ENCODE results near the gene ZBTB16. TPM values are rescaled to one million over a fixed set of nuclear protein-coding genes. Genes with fewer than 3 reads are reported as not detected.

The ZBTB16 gene
- total RNA-seq, 1 donor, result under 0.01 TPM

GRCh38 chr11:114295676-114296604 is 236.4 kb downstream of the ZBTB16 start, which contains the start of gene NNMT:
Gene NNMT, plus strand, starts transcription at chr11:114296399. Its CDS starts 158 bp downstream, at chr11:114296557.
- Histone ChIP-seq H3K9me3 (ENCODE audit: low read depth, low read length) (no peaks in the 10 kb centered on the region), H2AFZ (ENCODE audit: low read length) (no peak within 1 kb of the TSS), H3K4me2 (ENCODE audit: insufficient read depth, low read length) (peak within 1 kb of the TSS; percentile 97), H3K27ac (ENCODE audit: low read depth, low read length) (peak within 1 kb of the TSS; percentile 100), H3K4me3 (ENCODE audit: insufficient read depth, low read length) (peak within 1 kb of the TSS; percentile 72), H3K36me3 (ENCODE audit: insufficient read depth, low read length) (peaks cover 37% of the 10 kb centered on the region), H3K27me3 (ENCODE audit: insufficient read depth, low read length) (no peaks in the 10 kb centered on the region), H3K79me2 (ENCODE audit: insufficient read depth, low read length) (peaks cover 47% of the 10 kb centered on the region), H3K4me1 (ENCODE audit: insufficient read depth, low read length) (peaks cover 52% of the 10 kb centered on the region), H4K20me1 (ENCODE audit: insufficient read depth, low read length) (peaks cover 21% of the 10 kb centered on the region)
- TF ChIP-seq CTCF (IDR thresholded peaks at IDR 0.05; ENCODE audit: extremely low read depth, low read depth, low read length), result no peak
- DNase-seq (ENCODE audit: insufficient read length, low spot score, missing footprints), result no peak

- H3K4me2 ChIP-seq (ENCODE audit: insufficient read depth, low read length), result peak overlapping the region; percentile 97
- no peak overlapping the region for H2AFZ ChIP-seq (ENCODE audit: low read length)
- peak overlapping the region; percentile 100 for H3K27ac ChIP-seq (ENCODE audit: low read depth, low read length)
- peaks cover 46% of the 10 kb centered on the region for H3K36me3 ChIP-seq (ENCODE audit: insufficient read depth, low read length)
- H3K79me2 ChIP-seq (ENCODE audit: insufficient read depth, low read length), result peaks cover 55% of the 10 kb centered on the region
- no peak for TF ChIP-seq CTCF (IDR thresholded peaks at IDR 0.05; ENCODE audit: extremely low read depth, low read depth, low read length)
- H3K4me3 ChIP-seq (ENCODE audit: insufficient read depth, low read length), result peak overlapping the region; percentile 72
- H4K20me1 ChIP-seq (ENCODE audit: insufficient read depth, low read length), result peaks cover 29% of the 10 kb centered on the region
- H3K9me3 ChIP-seq (ENCODE audit: low read depth, low read length), result peaks cover 1% of the 10 kb centered on the region
- DNase-seq (ENCODE audit: insufficient read length, low spot score, missing footprints), result no peak
- peaks cover 44% of the 10 kb centered on the region for H3K4me1 ChIP-seq (ENCODE audit: insufficient read depth, low read length)
- H3K27me3 ChIP-seq (ENCODE audit: insufficient read depth, low read length), result no peaks in the 10 kb centered on the region
Observed at GRCh38 chr11:114296605-114297372, 237.3 kb downstream of the ZBTB16 start.

- DNase-seq (ENCODE audit: insufficient read length, low spot score, missing footprints), result no peak
- Histone ChIP-seq H3K4me2 (ENCODE audit: insufficient read depth, low read length) (peak overlapping the region; percentile 97), H3K4me3 (ENCODE audit: insufficient read depth, low read length) (peak overlapping the region; percentile 72), H3K36me3 (ENCODE audit: insufficient read depth, low read length) (peaks cover 58% of the 10 kb centered on the region), H3K27me3 (ENCODE audit: insufficient read depth, low read length) (no peaks in the 10 kb centered on the region), H4K20me1 (ENCODE audit: insufficient read depth, low read length) (peaks cover 39% of the 10 kb centered on the region), H3K4me1 (ENCODE audit: insufficient read depth, low read length) (peaks cover 41% of the 10 kb centered on the region), H3K9me3 (ENCODE audit: low read depth, low read length) (peaks cover 1% of the 10 kb centered on the region), H3K79me2 (ENCODE audit: insufficient read depth, low read length) (peaks cover 68% of the 10 kb centered on the region), H3K27ac (ENCODE audit: low read depth, low read length) (peak overlapping the region; percentile 100), H2AFZ (ENCODE audit: low read length) (no peak overlapping the region)
- TF ChIP-seq CTCF (IDR thresholded peaks at IDR 0.05; ENCODE audit: extremely low read depth, low read depth, low read length), result no peak
Observed at GRCh38 chr11:114297806-114298709, 238.5 kb downstream of the ZBTB16 start.
